Keratinocyte (primary cell): ENCODE data around the gene CREB5. TPM values are rescaled to one million over a fixed set of nuclear protein-coding genes. Genes with fewer than 3 reads are reported as not detected.
A peak's percentile ranks its signal among the peaks of the same experiment; 100 is the strongest.

Experiments
- DNase-seq: peaks from one replicate; pipeline ENCODE4 v3.0.0-alpha.2; 2011; ENCODE audit warnings: low read depth, missing footprints, low spot score
- FAIRE-seq: peaks from 2 replicates; lab custom pipeline; 2011; peaks lifted over from hg19 to GRCh38; lab: Jason Lieb, UNC
- H2AFZ ChIP-seq: 2 replicates; pipeline ENCODE4 v1.6.0; 2012; ENCODE audit warnings: low read length, control low read depth, inconsistent platforms; ENCODE audit not compliant: control insufficient read depth
- H3K27ac ChIP-seq: 2 replicates; pipeline ENCODE4 v1.5.1; 2011; ENCODE audit warnings: low read length; ENCODE audit not compliant: control insufficient read depth, insufficient read depth
- H3K27me3 ChIP-seq: 3 replicates; pipeline ENCODE4 v1.6.0; 2011; ENCODE audit warnings: low read length; ENCODE audit not compliant: control insufficient read depth, insufficient read depth; ENCODE audit errors: extremely low read depth
- H3K36me3 ChIP-seq, 2 experiments: 2 replicates in 1 of 2; 3 replicates in 1 of 2; pipeline ENCODE4 v1.5.1; 2011; ENCODE audit warnings: low read length in 2 of 2, mild to moderate bottlenecking in 1 of 2; ENCODE audit not compliant: control insufficient read depth in 2 of 2, insufficient read depth in 2 of 2; ENCODE audit errors: extremely low read depth in 1 of 2
- H3K4me1 ChIP-seq: 3 replicates; pipeline ENCODE4 v1.5.1; 2011; ENCODE audit warnings: low read length; ENCODE audit not compliant: control insufficient read depth, insufficient read depth; ENCODE audit errors: extremely low read depth
- H3K4me2 ChIP-seq: 3 replicates; pipeline ENCODE4 v1.6.0; 2011; ENCODE audit warnings: low read depth, low read length; ENCODE audit not compliant: control insufficient read depth, insufficient read depth; ENCODE audit errors: extremely low read depth
- H3K4me3 ChIP-seq, 3 experiments: fragments of 200-600 bp in 1 of 3; sonication (generic) in 1 of 3; 2 replicates in 2 of 3; 3 replicates in 1 of 3; pipeline ENCODE4 v1.5.1; 2011 to 2016; ENCODE audit warnings: low read length in 3 of 3, mild to moderate bottlenecking in 3 of 3, control low read depth in 2 of 3, inconsistent platforms in 1 of 3, low read depth in 1 of 3, mixed read lengths in 1 of 3, mixed run types in 1 of 3, moderate library complexity in 1 of 3; ENCODE audit not compliant: control insufficient read depth in 2 of 3, insufficient read depth in 2 of 3; ENCODE audit errors: extremely low read depth in 1 of 3
- H3K79me2 ChIP-seq: 2 replicates; pipeline ENCODE4 v1.6.0; 2012; ENCODE audit warnings: low read length; ENCODE audit not compliant: control insufficient read depth, insufficient read depth
- H3K9ac ChIP-seq: 3 replicates; pipeline ENCODE4 v1.6.0; 2011; ENCODE audit warnings: low read length; ENCODE audit not compliant: control insufficient read depth, insufficient read depth; ENCODE audit errors: extremely low read depth
- H3K9me1 ChIP-seq: 3 replicates; pipeline ENCODE4 v1.6.0; 2011; ENCODE audit warnings: low read length; ENCODE audit not compliant: control insufficient read depth, insufficient read depth; ENCODE audit errors: extremely low read depth
- H3K9me3 ChIP-seq: 2 replicates; pipeline ENCODE4 v1.5.1; 2012; ENCODE audit warnings: low read depth, low read length; ENCODE audit not compliant: control insufficient read depth
- H4K20me1 ChIP-seq: 3 replicates; pipeline ENCODE4 v1.6.0; 2011; ENCODE audit warnings: low read length; ENCODE audit not compliant: control insufficient read depth, insufficient read depth; ENCODE audit errors: extremely low read depth
- EZH2 ChIP-seq: IDR thresholded peaks from one replicate; pipeline ENCODE4 v1.6.1; 2012; ENCODE audit warnings: inconsistent platforms, mild to moderate bottlenecking, low read length, moderate library complexity
- dilution Hi-C: fragments of 300-500 bp; cut with MboI; formaldehyde crosslinking; loops from one replicate; pipeline ENCODE4 v1.7.0; 2020; ENCODE audit warnings: low sequenced_read_pairs; ENCODE audit not compliant: extremely low pct_ligation_motif_present
- polyA plus RNA-seq, 5 experiments: library from polyadenylated mRNA; depleted of rRNA in 3 of 5; stranded (reverse) in 3 of 5; stranded (forward) in 1 of 5; unstranded in 1 of 5; fragments of >200 nt; gene quantifications; 1 replicate in 1 of 5; 2 replicates in 3 of 5; 3 replicates in 1 of 5; pipeline versions ENCODE4 v1.2.1 to v1.2.3, GENCODE V29; 2011 to 2012; ENCODE audit warnings: missing spikeins in 2 of 5, low read depth in 1 of 5, low replicate concordance in 1 of 5
- TF ChIP-seq, protein P1 (sequence below), 3 experiments: IDR thresholded peaks in 1 of 3; conservative IDR thresholded peaks in 1 of 3; optimal IDR thresholded peaks in 1 of 3; 2 replicates in 2 of 3; 3 replicates in 1 of 3; pipeline versions ENCODE3 to v1.5.1; 2011; ENCODE audit warnings: low read length in 3 of 3, mild to moderate bottlenecking in 3 of 3, moderate library complexity in 2 of 3, control low read depth in 1 of 3, inconsistent platforms in 1 of 3; ENCODE audit not compliant: insufficient read depth in 2 of 3; ENCODE audit errors: extremely low read depth in 1 of 3

CREB5 gene
- polyA plus RNA-seq, 1 donor (not counting 4 experiments of a cell fraction or from before 2014, with no cell fraction given): 7.9 TPM

DNA sequence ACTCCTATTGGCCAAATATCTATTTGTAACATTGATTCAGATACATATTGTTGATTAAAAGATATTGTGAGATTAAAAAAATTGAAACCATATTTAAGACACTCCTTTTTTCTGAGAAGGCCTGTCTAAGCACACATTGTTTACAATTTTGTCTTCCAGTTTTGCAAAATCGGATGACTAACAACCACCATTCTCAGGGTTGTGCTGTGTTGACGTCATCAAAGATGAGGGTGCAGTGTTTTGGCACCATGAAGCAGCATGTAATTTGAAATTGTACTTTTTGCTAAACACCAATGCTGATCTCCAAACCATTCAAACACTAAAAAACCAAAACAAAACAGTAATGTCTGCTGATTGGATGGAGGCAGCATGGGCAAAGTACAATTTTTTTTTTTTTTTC lies 7.4 kb downstream of the CREB5 start:
- no peak for DNase-seq
- Histone ChIP-seq H3K4me1 (peaks cover 6% of the 10 kb centered on the region), H4K20me1 (no peaks in the 10 kb centered on the region), H2AFZ (no peak overlapping the region), H3K27ac (no peak overlapping the region), H3K36me3 (no peaks in the 10 kb centered on the region), H3K9me1 (no peaks in the 10 kb centered on the region), H3K9ac (no peak overlapping the region), H3K79me2 (no peaks in the 10 kb centered on the region), H3K9me3 (no peaks in the 10 kb centered on the region), H3K4me3 (no peak overlapping the region), H3K27me3 (peaks cover 14% of the 10 kb centered on the region), H3K4me2 (no peak overlapping the region)
- dilution Hi-C loops: no loop called here
- peak; percentile 67 for FAIRE-seq
- TF ChIP-seq, protein P1, sequence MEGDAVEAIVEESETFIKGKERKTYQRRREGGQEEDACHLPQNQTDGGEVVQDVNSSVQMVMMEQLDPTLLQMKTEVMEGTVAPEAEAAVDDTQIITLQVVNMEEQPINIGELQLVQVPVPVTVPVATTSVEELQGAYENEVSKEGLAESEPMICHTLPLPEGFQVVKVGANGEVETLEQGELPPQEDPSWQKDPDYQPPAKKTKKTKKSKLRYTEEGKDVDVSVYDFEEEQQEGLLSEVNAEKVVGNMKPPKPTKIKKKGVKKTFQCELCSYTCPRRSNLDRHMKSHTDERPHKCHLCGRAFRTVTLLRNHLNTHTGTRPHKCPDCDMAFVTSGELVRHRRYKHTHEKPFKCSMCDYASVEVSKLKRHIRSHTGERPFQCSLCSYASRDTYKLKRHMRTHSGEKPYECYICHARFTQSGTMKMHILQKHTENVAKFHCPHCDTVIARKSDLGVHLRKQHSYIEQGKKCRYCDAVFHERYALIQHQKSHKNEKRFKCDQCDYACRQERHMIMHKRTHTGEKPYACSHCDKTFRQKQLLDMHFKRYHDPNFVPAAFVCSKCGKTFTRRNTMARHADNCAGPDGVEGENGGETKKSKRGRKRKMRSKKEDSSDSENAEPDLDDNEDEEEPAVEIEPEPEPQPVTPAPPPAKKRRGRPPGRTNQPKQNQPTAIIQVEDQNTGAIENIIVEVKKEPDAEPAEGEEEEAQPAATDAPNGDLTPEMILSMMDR (optimal IDR thresholded peaks at IDR 0.05 in 1 of 3, IDR thresholded peaks at IDR 0.05 in 1 of 3, conservative IDR thresholded peaks at IDR 0.05 in 1 of 3; ENCODE audit: extremely low read depth in 1 of 3, insufficient read depth in 2 of 3, low read length in 3 of 3): no peak
- no peak for TF ChIP-seq EZH2

DNA sequence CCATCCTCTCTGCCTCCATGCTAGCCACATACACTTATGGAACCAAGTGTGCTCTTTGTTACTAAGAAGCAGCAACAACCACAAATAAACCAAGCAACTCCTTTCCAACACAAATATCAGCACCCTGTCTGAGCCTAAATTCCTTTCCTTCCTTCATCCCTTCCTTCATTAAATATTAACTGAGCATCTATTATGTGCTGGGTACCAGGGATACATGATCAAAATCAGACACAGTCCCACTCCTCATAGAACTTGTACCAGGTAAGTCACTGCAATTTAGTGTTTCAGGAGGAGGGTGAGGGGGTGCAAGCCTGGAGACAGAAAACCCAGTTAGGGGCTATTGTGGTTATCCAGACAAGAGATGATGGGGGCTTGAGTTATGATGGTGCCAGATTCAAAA lies 10.8 kb downstream of the CREB5 start:
- H3K4me3 ChIP-seq: no peak overlapping the region
- DNase-seq: no peak
- no peak overlapping the region for H2AFZ ChIP-seq
- no peaks in the 10 kb centered on the region for H3K79me2 ChIP-seq
- peaks cover 6% of the 10 kb centered on the region for H3K4me1 ChIP-seq
- H3K9me1 ChIP-seq: no peaks in the 10 kb centered on the region
- peaks cover 15% of the 10 kb centered on the region for H3K27me3 ChIP-seq
- TF ChIP-seq, protein P1 (optimal IDR thresholded peaks at IDR 0.05 in 1 of 3, IDR thresholded peaks at IDR 0.05 in 1 of 3, conservative IDR thresholded peaks at IDR 0.05 in 1 of 3; ENCODE audit: extremely low read depth in 1 of 3, insufficient read depth in 2 of 3, low read length in 3 of 3): no peak
- TF ChIP-seq EZH2: no peak
- H3K9ac ChIP-seq: no peak overlapping the region
- no peak overlapping the region for H3K27ac ChIP-seq
- no peaks in the 10 kb centered on the region for H3K36me3 ChIP-seq
- H3K9me3 ChIP-seq: no peaks in the 10 kb centered on the region
- H4K20me1 ChIP-seq: no peaks in the 10 kb centered on the region
- dilution Hi-C loops: no loop called here
- no peak overlapping the region for H3K4me2 ChIP-seq
- no peak for FAIRE-seq
